ENCODE data around the gene GRK4.

- TF ChIP-seq, protein P1, sequence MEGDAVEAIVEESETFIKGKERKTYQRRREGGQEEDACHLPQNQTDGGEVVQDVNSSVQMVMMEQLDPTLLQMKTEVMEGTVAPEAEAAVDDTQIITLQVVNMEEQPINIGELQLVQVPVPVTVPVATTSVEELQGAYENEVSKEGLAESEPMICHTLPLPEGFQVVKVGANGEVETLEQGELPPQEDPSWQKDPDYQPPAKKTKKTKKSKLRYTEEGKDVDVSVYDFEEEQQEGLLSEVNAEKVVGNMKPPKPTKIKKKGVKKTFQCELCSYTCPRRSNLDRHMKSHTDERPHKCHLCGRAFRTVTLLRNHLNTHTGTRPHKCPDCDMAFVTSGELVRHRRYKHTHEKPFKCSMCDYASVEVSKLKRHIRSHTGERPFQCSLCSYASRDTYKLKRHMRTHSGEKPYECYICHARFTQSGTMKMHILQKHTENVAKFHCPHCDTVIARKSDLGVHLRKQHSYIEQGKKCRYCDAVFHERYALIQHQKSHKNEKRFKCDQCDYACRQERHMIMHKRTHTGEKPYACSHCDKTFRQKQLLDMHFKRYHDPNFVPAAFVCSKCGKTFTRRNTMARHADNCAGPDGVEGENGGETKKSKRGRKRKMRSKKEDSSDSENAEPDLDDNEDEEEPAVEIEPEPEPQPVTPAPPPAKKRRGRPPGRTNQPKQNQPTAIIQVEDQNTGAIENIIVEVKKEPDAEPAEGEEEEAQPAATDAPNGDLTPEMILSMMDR (IDR thresholded peaks at IDR 0.05; ENCODE audit: insufficient read depth, low read length, poor library complexity, severe bottlenecking): no peak
- no peak for TF ChIP-seq EZH2phosphoT487 (conservative IDR thresholded peaks at IDR 0.05; ENCODE audit: low read length)
Observed at GRCh38 chr4:2927016-2927695, 36.2 kb upstream of the GRK4 start.
